ENCODE results near the gene PARD3. TPM values are rescaled to one million over a fixed set of nuclear protein-coding genes. Genes with fewer than 3 reads are reported as not detected.

PARD3 gene
- total RNA-seq, 1 experiment from 2014 or later, result 46.3 TPM

- Histone ChIP-seq H3K4me2 (ENCODE audit: low read length) (peak overlapping the region; percentile 18; the same call in 1 of the 2 replicates), H3K79me2 (ENCODE audit: insufficient read depth, low read length) (peaks cover 22% of the 10 kb centered on the region; the same call in 1 of the 2 replicates)
- no peak for DNase-seq (ENCODE audit: low read depth, low spot score)
These were observed 147.9 kb downstream of the PARD3 start for GRCh38 chr10:34667177-34667576.

More at GRCh38 chr10:34667177-34667576, 147.9 kb downstream of the PARD3 start:
- intact Hi-C loops (cut with micrococcal nuclease), result loop anchor here (5.0 kb wide), 1 partner anchor 160 kb away; no protein-coding TSS in a partner anchor
- no peaks in the 10 kb centered on the region for H3K36me3 ChIP-seq (ENCODE audit: control insufficient read depth in 1 of 2, insufficient read depth in 2 of 2, low read length in 2 of 2)
- H3K9me2 ChIP-seq (ENCODE audit: insufficient read depth), result no peaks in the 10 kb centered on the region
- ATAC-seq, result peak; percentile 57
- BruUV-seq (replicated peaks), result no TSS peak
- ChIA-PET RAD21 (ENCODE audit: low non-redundant PET in 1 of 2, low total read pairs in 2 of 2, uncharacterized antibody in 2 of 2, unreplicated experiment in 2 of 2) (no interaction called here), CTCF (interaction anchor here (1.0 to 1.4 kb wide), 2 partner anchors 11 to 359 kb away, joined by 3 to 4 read pairs; no protein-coding TSS in a partner anchor), POLR2A (no interaction called here)
- H3K9ac ChIP-seq (ENCODE audit: low read length), result no peak overlapping the region
- H3K4me1 ChIP-seq (ENCODE audit: control insufficient read depth in 1 of 2, insufficient read depth in 2 of 2, low read length in 2 of 2), result peaks cover 15 to 17% of the 10 kb centered on the region in 2 experiments
- H3K4me3 ChIP-seq (replicated peaks in 1 of 2; ENCODE audit: low read depth in 1 of 2, low read length in 2 of 2), result no peak overlapping the region
- H3K27me3 ChIP-seq (ENCODE audit: insufficient read depth, low read length), result no peaks in the 10 kb centered on the region
- no peak overlapping the region for H2AFZ ChIP-seq (ENCODE audit: low read depth, low read length, poor library complexity, severe bottlenecking)
- H3K27ac ChIP-seq (ENCODE audit: low read depth, low read length), result no peak overlapping the region
- H3K9me3 ChIP-seq (ENCODE audit: control insufficient read depth in 1 of 2, insufficient read depth in 1 of 2, low read depth in 1 of 2, low read length in 2 of 2), result no peaks in the 10 kb centered on the region
- no peaks in the 10 kb centered on the region for H4K20me1 ChIP-seq (ENCODE audit: insufficient read depth)
- TF ChIP-seq REST (IDR thresholded peaks at IDR 0.05; ENCODE audit: low read depth) (no peak), MAX (IDR thresholded peaks at IDR 0.05) (no peak), YY1 (IDR thresholded peaks at IDR 0.05; ENCODE audit: extremely low read depth, insufficient replicate concordance, low read depth, low read length) (no peak), FOSL1 (IDR thresholded peaks at IDR 0.05; ENCODE audit: low read depth) (no peak), CTCF (IDR thresholded peaks at IDR 0.05 in 2 of 3, conservative IDR thresholded peaks at IDR 0.05 in 1 of 3; ENCODE audit: borderline replicate concordance in 1 of 3, insufficient read depth in 1 of 3, low read depth in 2 of 3, low read length in 2 of 3) (no peak), CBX3 (IDR thresholded peaks at IDR 0.05; ENCODE audit: low read depth) (no peak), ATF3 (IDR thresholded peaks at IDR 0.05) (no peak)

All from HCT116 (cell line).